ENCODE measurements around the gene USP37. TPM values are rescaled to one million over a fixed set of nuclear protein-coding genes. Genes with fewer than 3 reads are reported as not detected.

USP37 gene
- total and polyA plus RNA-seq, 2 of the 13 experiments (the other 11 are each of a cell fraction or from before 2014, with no cell fraction given): 6.5 to 30.6 TPM

GRCh38 chr2:218418717-218419458 is 149.3 kb downstream of the USP37 start, which contains the start of gene VIL1 (continued):
- TF ChIP-seq ZNF18 (CRISPR knock-in tag; IDR thresholded peaks at IDR 0.05; ENCODE audit: insufficient replicate concordance): peak; percentile 34
- TF ChIP-seq ZBTB40 (IDR thresholded peaks at IDR 0.05): no peak
- TF ChIP-seq ZBTB40 (CRISPR knock-in tag; IDR thresholded peaks at IDR 0.05): peak; percentile 49; the same call in 1 of the 2 replicates
- TF ChIP-seq ZFX (CRISPR knock-in tag; IDR thresholded peaks at IDR 0.05; ENCODE audit: low read depth): peak; percentile 92
- peak; percentile 99 for TF ChIP-seq ZEB1 (IDR thresholded peaks at IDR 0.05; ENCODE audit: insufficient replicate concordance, low read depth)
- TF ChIP-seq FOSL2 (CRISPR knock-in tag; IDR thresholded peaks at IDR 0.05): peak; percentile 60
- TF ChIP-seq ZNF879 (CRISPR knock-in tag; IDR thresholded peaks at IDR 0.05): peak; percentile 78; the same call in 1 of the 2 replicates
- TF ChIP-seq HOXA5 (CRISPR knock-in tag; IDR thresholded peaks at IDR 0.05): peak; percentile 79; the same call in 1 of the 2 replicates
- no peak for TF ChIP-seq ZNF713 (CRISPR knock-in tag; IDR thresholded peaks at IDR 0.05)
- peak; percentile 94 for TF ChIP-seq ZNF580 (CRISPR knock-in tag; IDR thresholded peaks at IDR 0.05; ENCODE audit: borderline replicate concordance, low read depth)
- TF ChIP-seq ZKSCAN8 (CRISPR knock-in tag; IDR thresholded peaks at IDR 0.05; ENCODE audit: borderline replicate concordance): peak; percentile 85; the same call in 1 of the 2 replicates

Data from HepG2 (cell line).